PC-3 (cell line): Measurements from ENCODE around the gene MRPS7. TPM values are rescaled to one million over a fixed set of nuclear protein-coding genes. Genes with fewer than 3 reads are reported as not detected.

ENCODE experiments used
- ATAC-seq: fragments of 200-7000 bp; cut with Tn5 transposase; 2 replicates; pipeline ENCODE4 v1.9.1; 2020; ENCODE audit warnings: mild to moderate bottlenecking, moderate library complexity
- BruUV-seq: library from RNA; stranded (reverse); fragments of 400-500 nt; replicated peaks from 2 replicates; lab custom pipeline; 2021; lab: Mats Ljungman, UMichigan
- CTCF ChIA-PET: fragments of 300-600 bp; sonication (Branson Sonifier 250); formaldehyde crosslinking; loops from one replicate; lab custom pipeline; 2022; ENCODE audit warnings: antibody characterized with exemption; lab: Charles Lee
- POLR2A ChIA-PET: fragments of 300-600 bp; sonication (Branson Sonifier 250); formaldehyde crosslinking; loops from one replicate; lab custom pipeline; 2022; ENCODE audit warnings: antibody characterized with exemption; ENCODE audit not compliant: unreplicated experiment; lab: Charles Lee
- DNase-seq: peaks from one replicate; pipeline ENCODE4 v3.0.0-alpha.2; 2015
- H2AFZ ChIP-seq: fragments of 300-600 bp; sonication (generic); 2 replicates; pipeline ENCODE4 v1.6.0; 2016; ENCODE audit warnings: antibody characterized with exemption, low read length
- H3F3A ChIP-seq: fragments of 300-600 bp; sonication (generic); one replicate; pipeline ENCODE4 v1.6.0; 2017; ENCODE audit warnings: antibody characterized with exemption, low read length, control low read depth, mild to moderate bottlenecking; ENCODE audit not compliant: unreplicated experiment
- H3K27ac ChIP-seq: fragments of 300-600 bp; sonication (generic); 2 replicates; pipeline ENCODE4 v1.5.1; 2016; ENCODE audit warnings: mild to moderate bottlenecking, low read length
- H3K27me3 ChIP-seq: fragments of 300-600 bp; sonication (generic); 2 replicates; pipeline ENCODE4 v1.6.1; 2016; ENCODE audit warnings: low read length, mixed read lengths
- H3K36me3 ChIP-seq: fragments of 300-600 bp; sonication (generic); 2 replicates; pipeline ENCODE4 v1.6.1; 2016; ENCODE audit warnings: low read depth, mixed run types, low read length, mixed read lengths
- H3K4me1 ChIP-seq: fragments of 300-600 bp; sonication (generic); 2 replicates; pipeline ENCODE4 v1.5.1; 2016; ENCODE audit warnings: low read length; ENCODE audit not compliant: insufficient read depth
- H3K4me2 ChIP-seq: fragments of 300-600 bp; sonication (generic); 2 replicates; pipeline ENCODE4 v1.6.0; 2016; ENCODE audit warnings: low read length
- H3K4me3 ChIP-seq: fragments of 300-600 bp; sonication (generic); 2 replicates; pipeline ENCODE4 v1.5.1; 2016; ENCODE audit warnings: mild to moderate bottlenecking, low read length, mixed read lengths
- H3K79me2 ChIP-seq: fragments of 300-600 bp; sonication (generic); 2 replicates; pipeline ENCODE4 v1.6.1; 2017; ENCODE audit warnings: low read length, mixed read lengths
- H3K9ac ChIP-seq: fragments of 300-600 bp; sonication (generic); 2 replicates; pipeline ENCODE4 v1.6.0; 2016; ENCODE audit warnings: mild to moderate bottlenecking, low read length
- H3K9me2 ChIP-seq: fragments of 300-600 bp; sonication (generic); replicated peaks from 2 replicates; pipeline ENCODE4 v1.6.1; 2016; ENCODE audit warnings: mixed run types, low read length, mixed read lengths
- H3K9me3 ChIP-seq: fragments of 300-600 bp; sonication (generic); 2 replicates; pipeline ENCODE4 v1.6.1; 2016; ENCODE audit warnings: low read length, mixed read lengths
- H4K20me1 ChIP-seq: fragments of 300-600 bp; sonication (generic); 2 replicates; pipeline ENCODE4 v1.6.1; 2016; ENCODE audit warnings: low read length, mixed read lengths
- EZH2 ChIP-seq: fragments of 300-600 bp; sonication (generic); IDR thresholded peaks from one replicate; pipeline ENCODE4 v1.6.1; 2017; ENCODE audit warnings: antibody characterized with exemption, mild to moderate bottlenecking, low read length; ENCODE audit not compliant: unreplicated experiment
- EZH2phosphoT487 ChIP-seq: fragments of 300-600 bp; sonication (generic); IDR thresholded peaks from 2 replicates; pipeline ENCODE4 v1.6.1; 2018; ENCODE audit warnings: mild to moderate bottlenecking, antibody characterized with exemption, low read length, borderline replicate concordance
- intact Hi-C: fragments of 100-400 bp; cut with micrococcal nuclease; formaldehyde crosslinking; loops from 2 replicates; pipeline ENCODE4 v1.9.0; 2023
- total RNA-seq: library from RNA; depleted of rRNA; stranded (reverse); fragments of >200 nt; gene quantifications from 2 replicates; pipeline ENCODE4 v1.2.3, GENCODE V29; 2014
- TF ChIP-seq, protein P1 (sequence below): fragments of 300-600 bp; sonication (generic); conservative IDR thresholded peaks from 2 replicates; pipeline ENCODE4 v1.5.1; 2017; ENCODE audit warnings: antibody characterized with exemption, low read depth, mild to moderate bottlenecking, low read length

The MRPS7 gene
- total RNA-seq, 1 experiment from 2014 or later, result 144 TPM

GRCh38 chr17:75241996-75242460 is 19.7 kb upstream of the MRPS7 start:
- ChIA-PET CTCF (no interaction called here), POLR2A (no interaction called here)
- ATAC-seq, result no peak
- H3K27ac ChIP-seq, result no peak overlapping the region
- DNase-seq, result no peak
- H4K20me1 ChIP-seq, result no peaks in the 10 kb centered on the region
- intact Hi-C loops, result no loop called here
- peaks cover 78% of the 10 kb centered on the region for H3K36me3 ChIP-seq
- H3F3A ChIP-seq, result no peaks in the 10 kb centered on the region
- H3K9me3 ChIP-seq, result no peaks in the 10 kb centered on the region
- no peak overlapping the region for H3K9ac ChIP-seq
- TSS peak; percentile 3 for BruUV-seq
- no peak overlapping the region for H2AFZ ChIP-seq
- H3K9me2 ChIP-seq, result no peaks in the 10 kb centered on the region
- H3K27me3 ChIP-seq, result no peaks in the 10 kb centered on the region
- H3K79me2 ChIP-seq, result no peaks in the 10 kb centered on the region
- TF ChIP-seq EZH2phosphoT487 (no peak), EZH2 (no peak)
- H3K4me1 ChIP-seq, result no peaks in the 10 kb centered on the region
- H3K4me3 ChIP-seq, result no peak overlapping the region
- H3K4me2 ChIP-seq, result no peak overlapping the region

DNA sequence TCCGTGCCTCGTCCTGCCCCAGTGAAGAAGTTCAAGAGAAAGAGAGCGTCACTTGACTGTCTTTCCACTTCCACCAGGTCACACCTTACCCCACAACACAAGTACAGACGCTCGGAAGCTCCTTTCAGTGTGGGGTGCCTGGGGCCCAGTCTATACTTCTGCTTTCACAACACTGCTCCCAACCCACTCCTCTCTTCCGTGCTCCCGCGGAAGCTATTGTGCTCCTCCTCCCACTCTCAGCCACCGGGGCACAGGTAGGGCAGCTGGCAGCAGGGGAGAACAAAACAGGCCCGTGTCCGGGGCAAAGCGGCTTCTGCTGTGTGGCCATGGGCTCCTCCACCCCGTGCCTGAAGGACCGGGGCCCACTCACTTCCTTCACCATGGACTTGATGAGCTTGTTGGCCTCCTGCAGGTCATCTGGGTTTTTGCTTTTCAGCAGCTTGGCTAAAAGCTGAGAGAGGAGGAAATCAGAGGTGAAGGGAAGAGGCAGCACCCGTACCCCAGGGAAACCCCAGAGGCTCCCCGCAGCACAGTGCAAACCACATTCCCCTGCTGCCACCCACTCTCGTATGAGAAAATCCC is 19.1 kb upstream of the MRPS7 start:
- Histone ChIP-seq H3K27me3 (no peaks in the 10 kb centered on the region), H3K9me3 (no peaks in the 10 kb centered on the region), H3K9me2 (no peaks in the 10 kb centered on the region), H2AFZ (no peak overlapping the region), H4K20me1 (no peaks in the 10 kb centered on the region), H3K27ac (no peak overlapping the region), H3K36me3 (peaks cover 73% of the 10 kb centered on the region), H3K4me3 (no peak overlapping the region), H3F3A (no peaks in the 10 kb centered on the region), H3K4me2 (no peak overlapping the region), H3K79me2 (0 out of 2 replicates have a peak, but pooled peaks cover 2% of the 10 kb centered on the region), H3K9ac (no peak overlapping the region), H3K4me1 (no peaks in the 10 kb centered on the region)
- no peak for DNase-seq
- ChIA-PET POLR2A (no interaction called here), CTCF (no interaction called here)
- BruUV-seq, result no TSS peak
- TF ChIP-seq EZH2phosphoT487 (no peak), EZH2 (no peak)
- TF ChIP-seq, protein P1, sequence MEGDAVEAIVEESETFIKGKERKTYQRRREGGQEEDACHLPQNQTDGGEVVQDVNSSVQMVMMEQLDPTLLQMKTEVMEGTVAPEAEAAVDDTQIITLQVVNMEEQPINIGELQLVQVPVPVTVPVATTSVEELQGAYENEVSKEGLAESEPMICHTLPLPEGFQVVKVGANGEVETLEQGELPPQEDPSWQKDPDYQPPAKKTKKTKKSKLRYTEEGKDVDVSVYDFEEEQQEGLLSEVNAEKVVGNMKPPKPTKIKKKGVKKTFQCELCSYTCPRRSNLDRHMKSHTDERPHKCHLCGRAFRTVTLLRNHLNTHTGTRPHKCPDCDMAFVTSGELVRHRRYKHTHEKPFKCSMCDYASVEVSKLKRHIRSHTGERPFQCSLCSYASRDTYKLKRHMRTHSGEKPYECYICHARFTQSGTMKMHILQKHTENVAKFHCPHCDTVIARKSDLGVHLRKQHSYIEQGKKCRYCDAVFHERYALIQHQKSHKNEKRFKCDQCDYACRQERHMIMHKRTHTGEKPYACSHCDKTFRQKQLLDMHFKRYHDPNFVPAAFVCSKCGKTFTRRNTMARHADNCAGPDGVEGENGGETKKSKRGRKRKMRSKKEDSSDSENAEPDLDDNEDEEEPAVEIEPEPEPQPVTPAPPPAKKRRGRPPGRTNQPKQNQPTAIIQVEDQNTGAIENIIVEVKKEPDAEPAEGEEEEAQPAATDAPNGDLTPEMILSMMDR, result no peak
- intact Hi-C loops, result no loop called here
- ATAC-seq, result no peak

DNA sequence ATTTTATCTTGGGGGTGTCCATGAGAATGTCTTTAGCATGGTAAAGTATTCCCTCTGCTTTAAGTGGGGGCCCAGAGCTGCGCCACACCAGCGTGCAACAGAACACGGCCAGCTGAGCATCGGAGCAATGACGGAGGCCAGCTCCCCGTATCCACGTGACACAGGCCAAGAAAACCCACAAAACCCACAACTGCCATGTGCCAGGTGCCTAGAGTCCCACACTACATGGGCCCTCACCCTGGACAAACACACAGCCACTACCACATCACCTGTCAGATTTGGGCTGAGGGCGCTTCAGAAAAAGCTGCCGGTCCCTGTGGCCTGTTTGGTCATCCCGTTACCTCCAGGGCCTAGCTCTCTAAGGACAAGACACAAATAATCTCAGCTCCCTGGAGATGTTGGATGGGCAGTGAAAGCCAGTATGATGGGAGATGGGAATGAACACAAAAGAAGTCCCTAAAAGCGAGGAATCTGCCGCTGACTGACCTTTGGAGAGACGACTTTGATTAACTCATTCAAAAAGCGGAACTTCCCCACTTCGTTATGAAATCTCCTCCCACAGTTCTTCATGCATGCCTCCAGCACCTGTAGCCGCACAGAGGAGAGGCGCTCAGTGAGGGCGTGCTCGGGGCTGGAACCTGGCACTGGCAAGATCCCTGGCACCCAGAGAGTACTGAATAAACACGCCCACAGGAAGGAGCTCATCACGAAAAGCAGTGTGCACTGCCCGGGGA is 17.4 kb upstream of the MRPS7 start:
- no peaks in the 10 kb centered on the region for H4K20me1 ChIP-seq
- no peaks in the 10 kb centered on the region for H3K4me1 ChIP-seq
- intact Hi-C loops, result no loop called here
- ATAC-seq (no peak), DNase-seq (no peak)
- no peak overlapping the region for H3K27ac ChIP-seq
- peaks cover 63% of the 10 kb centered on the region for H3K36me3 ChIP-seq
- H3K9me3 ChIP-seq, result no peaks in the 10 kb centered on the region
- BruUV-seq, result no TSS peak
- ChIA-PET POLR2A (no interaction called here), CTCF (interaction anchor here (0.8 kb wide), 1 partner anchor 27 kb away, joined by 5 read pairs; the partner anchor contains the start of gene MIF4GD)
- H3K9ac ChIP-seq, result no peak overlapping the region
- TF ChIP-seq EZH2phosphoT487 (no peak), EZH2 (no peak)
- TF ChIP-seq, protein P1, result no peak
- peaks cover 14% of the 10 kb centered on the region for H3K79me2 ChIP-seq
- H3F3A ChIP-seq, result no peaks in the 10 kb centered on the region
- H3K4me2 ChIP-seq, result no peak overlapping the region
- no peak overlapping the region for H2AFZ ChIP-seq
- no peak overlapping the region for H3K4me3 ChIP-seq
- H3K27me3 ChIP-seq, result no peaks in the 10 kb centered on the region
- no peaks in the 10 kb centered on the region for H3K9me2 ChIP-seq
